Effector memory CD4-positive, alpha-beta T cell (primary cell): ENCODE data around the gene NKD2.

Source experiments
- DNase-seq, 3 donors: peaks; one replicate each; pipeline ENCODE4 v3.0.0-alpha.2; 2020
- H3K27ac ChIP-seq: 2 replicates; pipeline ENCODE4 v1.7.0; 2013; ENCODE audit warnings: mild to moderate bottlenecking, low read length, moderate library complexity; ENCODE audit not compliant: insufficient read depth, poor library complexity, severe bottlenecking
- H3K27me3 ChIP-seq: replicated peaks from 2 replicates; pipeline ENCODE4 v1.7.0; 2013; ENCODE audit warnings: mild to moderate bottlenecking, low read length; ENCODE audit not compliant: insufficient read depth, control insufficient read depth, poor library complexity, severe bottlenecking
- H3K36me3 ChIP-seq: 2 replicates; pipeline ENCODE4 v1.7.0; 2013; ENCODE audit warnings: mild to moderate bottlenecking, low read length, moderate library complexity; ENCODE audit not compliant: control insufficient read depth, insufficient read depth
- H3K4me1 ChIP-seq: 2 replicates; pipeline ENCODE4 v1.7.0; 2013; ENCODE audit warnings: low read length, mild to moderate bottlenecking; ENCODE audit not compliant: control insufficient read depth, insufficient read depth, poor library complexity, severe bottlenecking
- H3K4me3 ChIP-seq: 2 replicates; pipeline ENCODE4 v1.7.0; 2013; ENCODE audit warnings: low read length, low read depth, mild to moderate bottlenecking; ENCODE audit not compliant: insufficient read depth, poor library complexity, severe bottlenecking
- H3K9me3 ChIP-seq: 2 replicates; pipeline ENCODE4 v1.7.0; 2013; ENCODE audit warnings: mild to moderate bottlenecking, low read length, moderate library complexity; ENCODE audit not compliant: control insufficient read depth

NKD2 gene

GRCh38 chr5:987761-988160, 20.8 kb upstream of the NKD2 start:
- Histone ChIP-seq H3K4me1 (no peaks in the 10 kb centered on the region), H3K27ac (no peak overlapping the region), H3K4me3 (no peak overlapping the region), H3K9me3 (no peaks in the 10 kb centered on the region), H3K27me3 (no peaks in the 10 kb centered on the region), H3K36me3 (no peaks in the 10 kb centered on the region)
- no peak for DNase-seq

- Histone ChIP-seq H3K27ac (no peak overlapping the region), H3K4me3 (no peak overlapping the region), H3K27me3 (no peaks in the 10 kb centered on the region), H3K36me3 (no peaks in the 10 kb centered on the region), H3K9me3 (no peaks in the 10 kb centered on the region), H3K4me1 (no peaks in the 10 kb centered on the region)
- DNase-seq = no peak
Measured at GRCh38 chr5:988322-988721, 20.3 kb upstream of the NKD2 start.

GRCh38 chr5:989961-990530, 18.6 kb upstream of the NKD2 start:
- Histone ChIP-seq H3K27ac (no peak overlapping the region), H3K9me3 (no peaks in the 10 kb centered on the region), H3K27me3 (no peaks in the 10 kb centered on the region), H3K4me1 (no peaks in the 10 kb centered on the region), H3K36me3 (no peaks in the 10 kb centered on the region), H3K4me3 (no peak overlapping the region)
- DNase-seq = no peak

DNA sequence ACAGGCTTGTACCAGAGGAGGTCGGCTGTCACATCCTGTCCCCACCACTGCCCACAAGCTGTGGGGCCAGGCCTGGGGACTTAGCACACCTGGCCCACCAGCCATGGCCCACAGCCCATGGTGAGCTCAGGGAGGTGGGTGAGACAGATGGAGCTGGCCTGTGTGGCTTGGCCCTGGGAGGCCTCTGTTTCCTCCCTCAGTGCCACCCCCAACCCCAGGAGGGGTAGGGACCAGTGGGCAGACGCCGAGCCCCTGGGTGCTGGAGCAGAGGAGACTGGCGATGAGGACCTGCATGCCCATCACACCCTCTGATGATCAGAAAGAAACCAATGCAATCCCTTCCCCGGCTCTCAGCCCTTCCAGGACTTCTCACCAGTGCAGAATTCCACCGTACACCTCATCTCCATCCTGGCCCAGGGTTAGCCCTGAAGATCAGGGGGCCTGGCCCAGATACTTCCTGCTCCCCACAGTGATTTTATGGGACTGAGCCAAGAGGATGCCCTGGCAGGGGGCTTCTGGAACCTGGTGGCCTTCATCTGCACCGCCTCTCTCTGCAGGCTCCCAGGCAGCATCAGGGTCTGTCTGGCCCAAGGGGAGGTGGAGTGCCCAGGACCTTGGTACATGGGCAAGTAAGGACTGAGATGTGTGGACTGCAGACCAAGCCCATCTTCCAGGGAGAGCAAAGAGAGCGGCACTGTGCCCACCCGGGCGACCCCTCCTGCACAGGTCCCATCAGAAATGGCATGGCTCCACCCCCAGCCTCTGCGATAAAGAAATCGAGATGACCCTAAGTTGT, 16.9 kb upstream of the NKD2 start:
- no peaks in the 10 kb centered on the region for H3K9me3 ChIP-seq
- no peaks in the 10 kb centered on the region for H3K27me3 ChIP-seq
- no peaks in the 10 kb centered on the region for H3K4me1 ChIP-seq
- H3K27ac ChIP-seq = no peak overlapping the region
- no peaks in the 10 kb centered on the region for H3K36me3 ChIP-seq
- DNase-seq = no peak
- no peak overlapping the region for H3K4me3 ChIP-seq

- Histone ChIP-seq H3K36me3 (no peaks in the 10 kb centered on the region), H3K4me3 (no peak overlapping the region), H3K4me1 (peaks cover 5% of the 10 kb centered on the region), H3K27ac (no peak overlapping the region), H3K9me3 (no peaks in the 10 kb centered on the region), H3K27me3 (no peaks in the 10 kb centered on the region)
- no peak for DNase-seq
Measured at GRCh38 chr5:994272-994607, 14.4 kb upstream of the NKD2 start.

GRCh38 chr5:994821-995220, 13.8 kb upstream of the NKD2 start:
- Histone ChIP-seq H3K27me3 (no peaks in the 10 kb centered on the region), H3K27ac (no peak overlapping the region), H3K4me1 (peaks cover 5% of the 10 kb centered on the region), H3K4me3 (no peak overlapping the region), H3K9me3 (no peaks in the 10 kb centered on the region), H3K36me3 (no peaks in the 10 kb centered on the region)
- DNase-seq = no peak

DNA sequence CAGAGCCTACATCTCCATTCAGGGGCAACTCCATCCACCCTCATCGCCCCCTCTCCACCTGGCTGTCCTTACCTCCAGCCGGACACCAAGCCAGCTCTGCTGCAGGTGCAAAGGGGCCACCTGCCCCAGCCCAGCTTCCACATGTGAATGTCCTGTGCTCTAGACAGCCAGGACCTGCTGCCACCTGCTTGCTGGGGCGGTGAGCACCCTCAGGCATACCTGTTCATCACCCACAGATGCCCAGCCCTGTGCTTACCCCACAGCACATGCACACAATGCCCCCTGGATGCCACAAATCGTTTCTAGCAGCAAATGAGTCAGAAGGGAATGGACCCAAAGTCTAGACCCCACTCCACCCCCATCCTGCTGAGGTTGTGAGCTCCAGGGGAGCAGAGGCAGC, 13.3 kb upstream of the NKD2 start:
- no peak overlapping the region for H3K27ac ChIP-seq
- H3K4me1 ChIP-seq = peaks cover 5% of the 10 kb centered on the region
- no peak overlapping the region for H3K4me3 ChIP-seq
- H3K9me3 ChIP-seq = no peaks in the 10 kb centered on the region
- no peaks in the 10 kb centered on the region for H3K36me3 ChIP-seq
- no peak for DNase-seq
- H3K27me3 ChIP-seq = no peaks in the 10 kb centered on the region

DNA sequence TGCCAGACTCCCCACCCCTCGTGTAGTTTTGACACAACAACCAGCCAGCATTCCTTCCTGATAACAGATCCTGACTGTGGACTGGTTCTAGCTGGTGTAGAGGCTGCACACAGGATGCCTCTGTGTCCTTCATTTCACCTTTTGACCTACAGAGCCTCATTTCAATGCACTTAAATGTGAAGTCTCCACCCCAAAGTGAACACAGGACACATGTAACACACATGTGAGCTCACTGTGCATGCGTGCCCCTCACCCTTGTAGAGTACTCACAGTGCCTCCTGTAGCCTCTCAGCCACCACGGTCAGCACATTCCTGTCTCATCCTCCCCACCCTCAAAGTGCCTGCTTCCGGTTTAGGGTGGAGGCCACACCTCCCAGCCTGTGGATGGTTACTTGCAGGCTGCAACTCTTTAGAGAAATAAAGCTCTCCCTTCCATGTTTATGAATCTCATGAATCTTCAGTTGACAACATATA, 11.6 kb upstream of the NKD2 start:
- H3K27ac ChIP-seq = no peak overlapping the region
- no peaks in the 10 kb centered on the region for H3K9me3 ChIP-seq
- H3K4me3 ChIP-seq = no peak overlapping the region
- H3K4me1 ChIP-seq = peaks cover 5% of the 10 kb centered on the region
- H3K36me3 ChIP-seq = no peaks in the 10 kb centered on the region
- DNase-seq = no peak
- no peaks in the 10 kb centered on the region for H3K27me3 ChIP-seq

DNA sequence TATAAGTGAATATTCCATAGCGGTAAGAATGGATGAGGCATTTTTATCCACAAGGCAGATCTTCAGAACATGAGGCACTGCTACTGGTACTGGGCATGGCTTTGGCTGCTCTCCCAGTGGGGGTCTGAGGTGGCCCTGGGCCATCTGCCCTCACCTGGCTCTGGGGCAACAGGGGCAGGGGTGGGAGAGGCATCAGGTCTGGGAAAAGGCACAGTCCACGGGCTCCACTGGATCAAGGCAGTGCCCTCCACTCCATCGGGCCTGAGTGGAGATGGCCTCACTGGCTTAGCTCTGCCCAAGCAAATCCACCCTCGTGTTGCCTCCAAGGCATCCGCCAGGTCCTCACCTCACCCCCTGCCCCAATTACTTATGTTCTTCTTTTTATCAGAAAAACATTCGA, 10.9 kb upstream of the NKD2 start:
- DNase-seq = no peak
- peaks cover 5% of the 10 kb centered on the region for H3K4me1 ChIP-seq
- no peaks in the 10 kb centered on the region for H3K36me3 ChIP-seq
- no peaks in the 10 kb centered on the region for H3K27me3 ChIP-seq
- no peak overlapping the region for H3K4me3 ChIP-seq
- H3K27ac ChIP-seq = no peak overlapping the region
- H3K9me3 ChIP-seq = no peaks in the 10 kb centered on the region

GRCh38 chr5:998246-999031, 10.2 kb upstream of the NKD2 start:
- Histone ChIP-seq H3K27ac (no peak overlapping the region), H3K36me3 (no peaks in the 10 kb centered on the region), H3K27me3 (no peaks in the 10 kb centered on the region), H3K4me1 (peaks cover 8% of the 10 kb centered on the region), H3K4me3 (no peak overlapping the region), H3K9me3 (no peaks in the 10 kb centered on the region)
- no peak for DNase-seq
